Peyer's patch (tissue), 4 donors: ENCODE results near the gene CD27. TPM values are rescaled to one million over a fixed set of nuclear protein-coding genes. Genes with fewer than 3 reads are reported as not detected.
A peak's percentile ranks its signal among the peaks of the same experiment; 100 is the strongest.

Experiments
- DNase-seq, 3 donors: peaks; one replicate each; pipeline ENCODE4 v3.0.0-alpha.2; 2017 to 2019
- H3K27ac ChIP-seq, 4 donors: fragments of 200-600 bp; sonication (generic); one replicate each; pipeline ENCODE4 v1.5.1; 2016 to 2019
- H3K27me3 ChIP-seq, 2 donors: fragments of 200-600 bp; sonication (generic); one replicate each; pipeline ENCODE4 v1.5.1; 2019
- H3K36me3 ChIP-seq, 3 donors: fragments of 200-600 bp; sonication (generic); one replicate each; pipeline ENCODE4 v1.5.1; 2016 to 2019
- H3K4me1 ChIP-seq, 4 donors: fragments of 200-600 bp; sonication (generic); one replicate each; pipeline ENCODE4 v1.5.1; 2016 to 2019
- H3K4me3 ChIP-seq, 4 donors: fragments of 200-600 bp; sonication (generic); 1 replicate in 3 of 4; 2 replicates in 1 of 4; pipeline ENCODE4 v1.5.1; 2016 to 2019; ENCODE audit warnings: mild to moderate bottlenecking in 1 of 4
- H3K9me3 ChIP-seq, 4 donors: fragments of 200-600 bp; sonication (generic); one replicate each; pipeline ENCODE4 v1.5.1; 2016 to 2019; ENCODE audit warnings: mild to moderate bottlenecking in 1 of 4
- CTCF ChIP-seq, 6 experiments: fragments of 450-650 bp in 4 of 6; fragments of 200-600 bp in 2 of 6; sonication (generic) in 1 of 6; IDR thresholded peaks; one replicate each; pipeline ENCODE4 v1.5.1; 2017 to 2019; ENCODE audit warnings: antibody characterized with exemption in 6 of 6, mild to moderate bottlenecking in 3 of 6, moderate library complexity in 1 of 6
- POLR2A ChIP-seq, 2 donors: fragments of 450-650 bp; IDR thresholded peaks; one replicate each; pipeline ENCODE4 v1.5.1; 2017; ENCODE audit warnings: antibody characterized with exemption in 2 of 2, mild to moderate bottlenecking in 2 of 2, moderate library complexity in 2 of 2
- total RNA-seq, 4 donors: library from RNA; depleted of rRNA; stranded (reverse); fragments of >200 nt; gene quantifications; one replicate each; pipeline ENCODE4 v1.1.0, GENCODE V29; 2016

The CD27 gene
- total RNA-seq, 4 donors from 2014 or later, result 1.0 to 20.6 (median 2.3) TPM

GRCh38 chr12:6460751-6461371 lies 16.1 kb downstream of the CD27 start:
- peaks cover 0 to 81% (median 0%) of the 10 kb centered on the region in 3 donors for H3K36me3 ChIP-seq
- peak in 1 of 3 donors; percentile 22 for DNase-seq
- no peak overlapping the region for H3K4me3 ChIP-seq
- H3K27me3 ChIP-seq, result no peaks in the 10 kb centered on the region
- no peaks in the 10 kb centered on the region for H3K9me3 ChIP-seq
- H3K4me1 ChIP-seq, result peaks cover 0 to 43% (median 28%) of the 10 kb centered on the region in 4 donors
- H3K27ac ChIP-seq, result peak overlapping the region; percentile 71 to 83 (median 77)
- TF ChIP-seq POLR2A (IDR thresholded peaks at IDR 0.05) (no peak), CTCF (IDR thresholded peaks at IDR 0.05) (no peak)

- TF ChIP-seq POLR2A (IDR thresholded peaks at IDR 0.05) (no peak), CTCF (IDR thresholded peaks at IDR 0.05) (no peak)
- Histone ChIP-seq H3K27me3 (no peaks in the 10 kb centered on the region), H3K4me1 (peaks cover 0 to 43% (median 28%) of the 10 kb centered on the region in 4 donors), H3K9me3 (no peaks in the 10 kb centered on the region), H3K27ac (peak overlapping the region; percentile 71 to 83 (median 77)), H3K4me3 (no peak overlapping the region), H3K36me3 (peaks cover 0 to 83% (median 0%) of the 10 kb centered on the region in 3 donors)
- peak; percentile 57 to 97 (median 96) for DNase-seq
Measured at GRCh38 chr12:6461401-6462233, 16.9 kb downstream of the CD27 start.

GRCh38 chr12:6462234-6462995 lies 17.7 kb downstream of the CD27 start:
- Histone ChIP-seq H3K9me3 (no peaks in the 10 kb centered on the region), H3K4me1 (peaks cover 0 to 43% (median 29%) of the 10 kb centered on the region in 4 donors), H3K4me3 (no peak overlapping the region), H3K27me3 (no peaks in the 10 kb centered on the region), H3K27ac (peak overlapping the region; percentile 71 to 83 (median 77)), H3K36me3 (peaks cover 0 to 75% (median 0%) of the 10 kb centered on the region in 3 donors)
- TF ChIP-seq CTCF (IDR thresholded peaks at IDR 0.05) (no peak), POLR2A (IDR thresholded peaks at IDR 0.05) (no peak)
- no peak for DNase-seq

- DNase-seq, result no peak
- H3K4me1 ChIP-seq, result peaks cover 0 to 46% (median 35%) of the 10 kb centered on the region in 4 donors
- H3K4me3 ChIP-seq, result no peak overlapping the region
- H3K27me3 ChIP-seq, result no peaks in the 10 kb centered on the region
- H3K9me3 ChIP-seq, result no peaks in the 10 kb centered on the region
- peak overlapping the region; percentile 71 to 83 (median 77) for H3K27ac ChIP-seq
- TF ChIP-seq POLR2A (IDR thresholded peaks at IDR 0.05) (no peak), CTCF (IDR thresholded peaks at IDR 0.05) (no peak)
- H3K36me3 ChIP-seq, result peaks cover 0 to 67% (median 0%) of the 10 kb centered on the region in 3 donors
Measured at GRCh38 chr12:6463216-6463615, 18.5 kb downstream of the CD27 start.

- Histone ChIP-seq H3K27ac (peak overlapping the region; percentile 61 to 83 (median 73)), H3K27me3 (no peaks in the 10 kb centered on the region), H3K4me1 (peaks cover 0 to 51% (median 38%) of the 10 kb centered on the region in 4 donors), H3K9me3 (no peaks in the 10 kb centered on the region), H3K4me3 (no peak overlapping the region), H3K36me3 (peaks cover 0 to 61% (median 0%) of the 10 kb centered on the region in 3 donors)
- no peak for DNase-seq
- TF ChIP-seq CTCF (IDR thresholded peaks at IDR 0.05) (no peak), POLR2A (IDR thresholded peaks at IDR 0.05) (no peak)
Measured at GRCh38 chr12:6463858-6464257, 19.1 kb downstream of the CD27 start.
